Measurements from ENCODE around the gene PSMB7.
"Not testable (repeated sequence)": the region's sequence is repeated elsewhere in the genome, so short reads cannot be mapped to it uniquely, and the experiment has no call there.

PSMB7 gene

GRCh38 chr9:124429530-124429867 lies 14.3 kb upstream of the PSMB7 start:
- Mint-ChIP-seq H3K27ac (no peak overlapping the region), H3K27me3 (peaks cover 11% of the 10 kb centered on the region), H3K4me3 (no peak overlapping the region), H3K9me3 (no peaks in the 10 kb centered on the region), H3K4me1 (ENCODE audit: low read depth) (no peaks in the 10 kb centered on the region), H3K36me3 (ENCODE audit: low read depth) (no peaks in the 10 kb centered on the region)
- DNase-seq: no peak

DNA sequence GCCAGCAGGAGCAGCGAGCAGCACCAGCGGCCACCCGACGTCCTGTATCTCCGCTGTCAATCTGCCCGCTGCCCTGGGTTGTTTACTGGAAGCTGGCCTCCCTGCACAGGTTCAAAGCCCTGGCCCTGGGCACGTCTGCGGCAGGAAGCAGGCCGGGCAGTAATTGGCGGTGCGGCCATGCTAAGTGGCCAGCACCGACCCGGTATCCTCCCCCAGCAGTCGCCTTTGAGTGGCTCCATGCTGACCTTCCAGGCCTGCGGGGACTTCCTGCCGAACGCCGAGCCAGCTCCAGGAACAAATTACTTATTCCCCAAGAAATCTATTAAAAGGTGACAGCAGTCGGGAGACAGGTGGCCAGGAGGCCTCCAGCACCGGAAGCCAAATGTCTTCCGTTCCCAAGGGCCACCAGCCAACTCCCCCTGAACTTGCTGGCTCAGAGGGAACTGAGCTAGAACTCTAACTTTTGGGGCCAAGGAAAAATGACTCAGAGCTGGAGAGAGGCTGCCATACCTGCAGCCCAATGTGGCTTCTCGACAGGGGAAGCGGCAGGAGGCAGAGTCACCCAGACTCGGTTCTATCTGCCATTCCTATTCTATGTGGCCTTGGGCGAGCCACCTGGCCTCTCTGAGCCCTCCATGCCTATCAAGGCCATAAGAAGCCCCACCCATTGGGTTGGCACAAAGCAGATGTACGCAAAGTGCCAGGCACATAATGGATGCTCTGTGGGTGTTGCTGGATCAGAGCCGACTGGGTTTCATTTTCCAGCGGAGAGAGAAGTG lies 13.7 kb upstream of the PSMB7 start:
- H3K4me3 Mint-ChIP-seq: no peak overlapping the region
- H3K9me3 Mint-ChIP-seq: no peaks in the 10 kb centered on the region
- H3K27me3 Mint-ChIP-seq: peaks cover 11% of the 10 kb centered on the region
- H3K4me1 Mint-ChIP-seq (ENCODE audit: low read depth): no peaks in the 10 kb centered on the region
- no peak overlapping the region for H3K27ac Mint-ChIP-seq
- no peaks in the 10 kb centered on the region for H3K36me3 Mint-ChIP-seq (ENCODE audit: low read depth)
- DNase-seq: no peak

DNA sequence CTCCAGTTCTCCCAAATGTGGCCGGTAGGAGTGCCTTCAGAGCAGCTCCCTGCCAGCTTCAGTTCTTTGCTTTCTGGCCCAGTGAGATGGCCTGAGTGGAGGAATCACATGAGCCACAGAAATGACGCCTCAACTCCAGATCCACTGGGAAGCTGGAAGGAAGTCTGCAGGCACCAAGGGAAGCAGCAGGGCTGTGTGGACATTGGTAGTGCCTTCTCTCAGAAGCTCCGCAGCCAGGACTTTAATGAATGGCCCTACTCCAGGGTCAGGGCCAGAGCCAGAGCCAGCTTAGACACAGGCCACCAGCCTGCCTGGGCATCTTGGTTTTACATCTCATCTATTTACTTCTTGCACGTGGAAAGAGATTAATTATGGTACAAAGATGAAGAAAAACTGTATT lies 12.0 kb upstream of the PSMB7 start:
- no peaks in the 10 kb centered on the region for H3K9me3 Mint-ChIP-seq
- H3K4me3 Mint-ChIP-seq: no peak overlapping the region
- H3K27ac Mint-ChIP-seq: no peak overlapping the region
- peaks cover 2% of the 10 kb centered on the region for H3K27me3 Mint-ChIP-seq
- no peaks in the 10 kb centered on the region for H3K36me3 Mint-ChIP-seq (ENCODE audit: low read depth)
- DNase-seq: no peak
- H3K4me1 Mint-ChIP-seq (ENCODE audit: low read depth): no peaks in the 10 kb centered on the region

GRCh38 chr9:124426361-124426760 lies 11.1 kb upstream of the PSMB7 start:
- DNase-seq: no peak
- Mint-ChIP-seq H3K27ac (no peak overlapping the region), H3K4me1 (ENCODE audit: low read depth) (no peaks in the 10 kb centered on the region), H3K4me3 (no peak overlapping the region), H3K36me3 (ENCODE audit: low read depth) (no peaks in the 10 kb centered on the region), H3K27me3 (no peaks in the 10 kb centered on the region), H3K9me3 (no peaks in the 10 kb centered on the region)

DNA sequence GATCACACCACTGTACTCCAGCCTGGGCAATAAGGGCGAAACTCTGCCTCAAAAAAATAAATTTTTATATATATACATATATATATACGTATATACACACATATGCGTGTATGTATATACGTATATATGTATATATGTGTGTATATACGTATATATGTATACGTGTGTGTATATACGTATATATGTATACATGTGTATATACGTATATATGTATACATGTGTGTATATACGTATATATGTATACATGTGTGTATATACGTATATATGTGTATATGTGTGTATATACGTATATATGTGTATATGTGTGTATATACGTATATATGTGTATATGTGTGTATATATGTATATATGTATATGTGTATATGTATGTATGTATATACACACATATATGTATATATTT lies 10.5 kb upstream of the PSMB7 start:
- not testable (repeated sequence) for H3K36me3 Mint-ChIP-seq (ENCODE audit: low read depth); H3K4me3 Mint-ChIP-seq; H3K4me1 Mint-ChIP-seq (ENCODE audit: low read depth); H3K27me3 Mint-ChIP-seq; H3K9me3 Mint-ChIP-seq; H3K27ac Mint-ChIP-seq; DNase-seq

GRCh38 chr9:124423591-124423990 lies 8.3 kb upstream of the PSMB7 start:
- no peaks in the 10 kb centered on the region for H3K27me3 Mint-ChIP-seq
- H3K4me3 Mint-ChIP-seq: no peak overlapping the region
- H3K9me3 Mint-ChIP-seq: no peaks in the 10 kb centered on the region
- H3K36me3 Mint-ChIP-seq (ENCODE audit: low read depth): no peaks in the 10 kb centered on the region
- H3K4me1 Mint-ChIP-seq (ENCODE audit: low read depth): peaks cover 4% of the 10 kb centered on the region
- no peak overlapping the region for H3K27ac Mint-ChIP-seq
- no peak for DNase-seq

- Mint-ChIP-seq H3K27me3 (no peaks in the 10 kb centered on the region), H3K9me3 (no peaks in the 10 kb centered on the region), H3K4me3 (no peak overlapping the region), H3K4me1 (ENCODE audit: low read depth) (peaks cover 4% of the 10 kb centered on the region), H3K27ac (no peak overlapping the region), H3K36me3 (ENCODE audit: low read depth) (no peaks in the 10 kb centered on the region)
- no peak for DNase-seq
Measured at GRCh38 chr9:124423155-124423554, 7.9 kb upstream of the PSMB7 start.

- no peaks in the 10 kb centered on the region for H3K9me3 Mint-ChIP-seq
- H3K4me3 Mint-ChIP-seq: no peak overlapping the region
- no peak overlapping the region for H3K27ac Mint-ChIP-seq
- no peaks in the 10 kb centered on the region for H3K27me3 Mint-ChIP-seq
- H3K36me3 Mint-ChIP-seq (ENCODE audit: low read depth): no peaks in the 10 kb centered on the region
- peaks cover 4% of the 10 kb centered on the region for H3K4me1 Mint-ChIP-seq (ENCODE audit: low read depth)
- no peak for DNase-seq
Measured at GRCh38 chr9:124420991-124421543, 5.8 kb upstream of the PSMB7 start.

DNA sequence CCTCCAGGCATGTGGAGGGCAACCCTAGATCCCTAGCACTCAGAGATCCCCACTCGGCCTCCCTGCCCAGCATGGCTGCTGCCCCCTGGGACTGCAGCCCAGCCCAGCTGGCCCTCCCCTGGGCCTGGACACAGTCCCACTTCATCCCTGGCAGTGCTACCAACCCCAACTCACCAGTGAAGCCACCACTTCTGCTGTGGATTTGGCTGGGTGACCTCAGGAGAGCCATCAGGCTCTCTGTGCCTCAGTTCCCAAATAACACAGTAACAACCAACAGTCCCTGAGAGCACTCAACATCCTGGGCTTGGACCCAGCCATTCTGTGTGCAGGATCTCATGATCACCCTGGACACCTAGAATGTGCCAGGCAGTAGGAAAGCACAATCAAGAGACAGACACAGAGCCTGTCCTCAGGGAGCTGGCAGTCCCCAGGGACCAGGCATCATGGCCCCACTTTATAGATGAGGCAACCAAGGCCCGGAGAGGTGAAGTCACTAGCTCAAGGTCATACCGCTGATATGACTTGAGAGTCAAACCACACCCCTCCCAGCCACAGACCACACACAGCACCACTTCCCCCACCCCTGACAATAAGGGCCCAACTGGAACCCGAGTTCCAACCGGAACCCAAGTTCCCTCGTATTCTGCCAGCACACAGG lies 4.7 kb upstream of the PSMB7 start:
- peaks cover 4% of the 10 kb centered on the region for H3K36me3 Mint-ChIP-seq (ENCODE audit: low read depth)
- H3K4me3 Mint-ChIP-seq: no peak overlapping the region
- no peaks in the 10 kb centered on the region for H3K9me3 Mint-ChIP-seq
- no peak for DNase-seq
- no peak overlapping the region for H3K27ac Mint-ChIP-seq
- no peaks in the 10 kb centered on the region for H3K27me3 Mint-ChIP-seq
- H3K4me1 Mint-ChIP-seq (ENCODE audit: low read depth): peaks cover 8% of the 10 kb centered on the region

DNA sequence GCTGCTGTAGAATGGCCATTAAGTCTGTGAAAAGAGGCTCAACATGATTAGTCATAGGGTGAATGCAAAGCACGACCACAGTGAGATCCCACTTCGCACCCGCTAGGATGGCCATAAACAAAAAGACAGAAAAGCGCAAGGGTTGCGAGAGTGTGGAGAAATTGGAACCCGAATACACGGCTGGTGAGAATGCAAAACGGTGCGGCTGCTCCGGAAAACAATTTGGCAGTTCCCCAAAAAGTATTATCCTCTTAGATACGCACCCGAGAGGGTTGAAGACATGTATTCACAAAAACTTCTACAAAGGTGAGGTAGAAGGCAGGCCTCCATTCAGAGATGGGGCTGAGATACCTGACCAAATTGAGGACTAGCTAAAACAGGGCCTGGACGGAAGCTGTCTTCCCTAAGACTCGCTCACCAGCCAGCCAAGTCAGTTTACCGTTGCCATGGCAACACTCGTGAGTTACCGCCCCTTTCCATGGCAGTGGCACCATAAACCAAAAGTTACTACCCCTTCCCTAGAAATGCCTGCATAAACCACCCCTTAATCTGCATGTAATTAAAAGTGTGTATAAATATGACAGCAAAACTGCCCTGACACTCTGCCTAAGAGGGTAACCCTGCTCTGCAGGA lies 726 bp upstream of the PSMB7 start:
- Mint-ChIP-seq H3K4me3 (peak overlapping the region; percentile 100), H3K27ac (peak overlapping the region; percentile 100), H3K36me3 (ENCODE audit: low read depth) (peaks cover 44% of the 10 kb centered on the region)

DNA sequence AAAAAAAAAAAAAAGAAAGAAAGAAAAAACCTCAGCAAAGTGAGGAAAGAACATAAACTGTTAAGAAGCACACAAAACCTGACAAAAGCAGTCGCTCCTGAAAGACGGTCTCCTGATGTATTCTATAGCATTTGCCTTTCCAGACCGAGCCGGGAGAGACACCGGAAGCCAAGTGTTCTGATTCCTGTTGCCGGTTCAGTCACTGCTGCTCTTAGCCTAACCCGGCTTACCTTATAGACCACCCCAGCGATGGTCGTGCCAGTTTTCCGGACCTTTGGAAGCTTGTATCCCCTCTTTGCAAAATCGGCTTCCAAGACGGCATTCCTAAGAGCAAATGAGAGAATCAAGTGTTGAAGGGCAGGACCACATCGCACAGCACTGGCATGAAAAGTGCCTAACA lies 630 bp downstream of the PSMB7 start:
- no peaks in the 10 kb centered on the region for H3K9me3 Mint-ChIP-seq
- peak overlapping the region; percentile 100 for H3K4me3 Mint-ChIP-seq
- no peaks in the 10 kb centered on the region for H3K27me3 Mint-ChIP-seq
- DNase-seq: no peak
- H3K4me1 Mint-ChIP-seq (ENCODE audit: low read depth): peaks cover 44% of the 10 kb centered on the region
- peak overlapping the region; percentile 100 for H3K27ac Mint-ChIP-seq
- peaks cover 57% of the 10 kb centered on the region for H3K36me3 Mint-ChIP-seq (ENCODE audit: low read depth)

More for the DNA sequence above, 726 bp upstream of the PSMB7 start:
- Mint-ChIP-seq H3K27me3 (no peaks in the 10 kb centered on the region), H3K4me1 (ENCODE audit: low read depth) (peaks cover 40% of the 10 kb centered on the region), H3K9me3 (no peaks in the 10 kb centered on the region)
- no peak for DNase-seq

GRCh38 chr9:124412228-124412575 lies 3.0 kb downstream of the PSMB7 start:
- H3K27me3 Mint-ChIP-seq: no peaks in the 10 kb centered on the region
- no peak overlapping the region for H3K4me3 Mint-ChIP-seq
- peak overlapping the region; percentile 50 for H3K27ac Mint-ChIP-seq
- DNase-seq: no peak
- no peaks in the 10 kb centered on the region for H3K9me3 Mint-ChIP-seq
- peaks cover 79% of the 10 kb centered on the region for H3K36me3 Mint-ChIP-seq (ENCODE audit: low read depth)
- H3K4me1 Mint-ChIP-seq (ENCODE audit: low read depth): peaks cover 55% of the 10 kb centered on the region

DNA sequence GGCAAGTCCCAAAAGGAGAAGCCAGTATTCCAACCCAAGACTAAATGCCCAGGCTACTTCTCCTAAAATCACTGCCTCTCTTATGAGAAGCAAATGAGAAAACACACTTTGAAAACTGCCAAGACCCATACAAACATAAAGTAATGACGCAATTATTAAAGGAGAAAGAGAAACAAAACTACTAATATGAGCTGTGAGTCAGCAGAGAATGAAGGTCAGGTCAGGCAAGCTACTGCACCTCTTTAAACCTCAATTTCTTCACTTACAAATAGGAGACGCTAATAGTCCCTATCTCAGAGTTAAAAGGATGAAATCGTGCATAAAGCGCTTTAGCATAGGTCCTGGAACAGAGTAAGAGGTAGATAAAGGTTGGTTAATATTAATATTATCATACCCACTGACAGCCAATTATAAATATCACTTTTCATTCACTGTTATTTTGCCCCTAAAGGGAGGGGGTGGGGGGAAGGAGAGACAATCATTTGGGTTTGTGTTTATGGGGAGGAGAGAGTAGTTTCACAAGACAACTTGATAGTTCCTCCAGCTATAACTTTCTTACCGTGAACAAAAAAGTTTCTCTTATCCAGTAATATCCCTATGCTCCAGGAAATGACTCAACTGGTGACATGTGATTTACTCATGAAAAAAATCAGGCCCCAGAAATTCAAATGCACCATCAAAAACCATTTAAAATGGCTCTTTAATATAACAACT lies 3.6 kb downstream of the PSMB7 start:
- no peak for DNase-seq
- Mint-ChIP-seq H3K4me1 (ENCODE audit: low read depth) (peaks cover 56% of the 10 kb centered on the region), H3K27me3 (no peaks in the 10 kb centered on the region), H3K36me3 (ENCODE audit: low read depth) (peaks cover 84% of the 10 kb centered on the region), H3K4me3 (no peak overlapping the region), H3K9me3 (no peaks in the 10 kb centered on the region), H3K27ac (peak overlapping the region; percentile 30)

- no peak for DNase-seq
- no peaks in the 10 kb centered on the region for H3K27me3 Mint-ChIP-seq
- no peaks in the 10 kb centered on the region for H3K9me3 Mint-ChIP-seq
- peaks cover 58% of the 10 kb centered on the region for H3K4me1 Mint-ChIP-seq (ENCODE audit: low read depth)
- H3K4me3 Mint-ChIP-seq: no peak overlapping the region
- peaks cover 97% of the 10 kb centered on the region for H3K36me3 Mint-ChIP-seq (ENCODE audit: low read depth)
- H3K27ac Mint-ChIP-seq: no peak overlapping the region
Measured at GRCh38 chr9:124410321-124410913, 4.8 kb downstream of the PSMB7 start.

All from activated T-cell treated with anti-CD3 and anti-CD28 coated beads, Interleukin-2, amount 50 U/mL, for 24 hours (primary cell).